HG02623 (cell line): Measurements from ENCODE around the gene EMSY.
A peak's percentile ranks its signal among the peaks of the same experiment; 100 is the strongest.
"Not testable (repeated sequence)": the region's sequence is repeated elsewhere in the genome, so short reads cannot be mapped to it uniquely, and the experiment has no call there.

Source experiments
- ATAC-seq: cut with Tn5 transposase; IDR thresholded peaks from one replicate; pipeline ENCODE4 v1.9.1; 2021; ENCODE audit warnings: moderate library complexity; ENCODE audit not compliant: unreplicated experiment

The EMSY gene, protein sequence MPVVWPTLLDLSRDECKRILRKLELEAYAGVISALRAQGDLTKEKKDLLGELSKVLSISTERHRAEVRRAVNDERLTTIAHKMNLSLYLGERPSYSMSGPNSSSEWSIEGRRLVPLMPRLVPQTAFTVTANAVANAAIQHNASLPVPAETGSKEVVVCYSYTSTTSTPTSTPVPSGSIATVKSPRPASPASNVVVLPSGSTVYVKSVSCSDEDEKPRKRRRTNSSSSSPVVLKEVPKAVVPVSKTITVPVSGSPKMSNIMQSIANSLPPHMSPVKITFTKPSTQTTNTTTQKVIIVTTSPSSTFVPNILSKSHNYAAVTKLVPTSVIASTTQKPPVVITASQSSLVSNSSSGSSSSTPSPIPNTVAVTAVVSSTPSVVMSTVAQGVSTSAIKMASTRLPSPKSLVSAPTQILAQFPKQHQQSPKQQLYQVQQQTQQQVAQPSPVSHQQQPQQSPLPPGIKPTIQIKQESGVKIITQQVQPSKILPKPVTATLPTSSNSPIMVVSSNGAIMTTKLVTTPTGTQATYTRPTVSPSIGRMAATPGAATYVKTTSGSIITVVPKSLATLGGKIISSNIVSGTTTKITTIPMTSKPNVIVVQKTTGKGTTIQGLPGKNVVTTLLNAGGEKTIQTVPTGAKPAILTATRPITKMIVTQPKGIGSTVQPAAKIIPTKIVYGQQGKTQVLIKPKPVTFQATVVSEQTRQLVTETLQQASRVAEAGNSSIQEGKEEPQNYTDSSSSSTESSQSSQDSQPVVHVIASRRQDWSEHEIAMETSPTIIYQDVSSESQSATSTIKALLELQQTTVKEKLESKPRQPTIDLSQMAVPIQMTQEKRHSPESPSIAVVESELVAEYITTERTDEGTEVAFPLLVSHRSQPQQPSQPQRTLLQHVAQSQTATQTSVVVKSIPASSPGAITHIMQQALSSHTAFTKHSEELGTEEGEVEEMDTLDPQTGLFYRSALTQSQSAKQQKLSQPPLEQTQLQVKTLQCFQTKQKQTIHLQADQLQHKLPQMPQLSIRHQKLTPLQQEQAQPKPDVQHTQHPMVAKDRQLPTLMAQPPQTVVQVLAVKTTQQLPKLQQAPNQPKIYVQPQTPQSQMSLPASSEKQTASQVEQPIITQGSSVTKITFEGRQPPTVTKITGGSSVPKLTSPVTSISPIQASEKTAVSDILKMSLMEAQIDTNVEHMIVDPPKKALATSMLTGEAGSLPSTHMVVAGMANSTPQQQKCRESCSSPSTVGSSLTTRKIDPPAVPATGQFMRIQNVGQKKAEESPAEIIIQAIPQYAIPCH (N-terminal part only)

DNA sequence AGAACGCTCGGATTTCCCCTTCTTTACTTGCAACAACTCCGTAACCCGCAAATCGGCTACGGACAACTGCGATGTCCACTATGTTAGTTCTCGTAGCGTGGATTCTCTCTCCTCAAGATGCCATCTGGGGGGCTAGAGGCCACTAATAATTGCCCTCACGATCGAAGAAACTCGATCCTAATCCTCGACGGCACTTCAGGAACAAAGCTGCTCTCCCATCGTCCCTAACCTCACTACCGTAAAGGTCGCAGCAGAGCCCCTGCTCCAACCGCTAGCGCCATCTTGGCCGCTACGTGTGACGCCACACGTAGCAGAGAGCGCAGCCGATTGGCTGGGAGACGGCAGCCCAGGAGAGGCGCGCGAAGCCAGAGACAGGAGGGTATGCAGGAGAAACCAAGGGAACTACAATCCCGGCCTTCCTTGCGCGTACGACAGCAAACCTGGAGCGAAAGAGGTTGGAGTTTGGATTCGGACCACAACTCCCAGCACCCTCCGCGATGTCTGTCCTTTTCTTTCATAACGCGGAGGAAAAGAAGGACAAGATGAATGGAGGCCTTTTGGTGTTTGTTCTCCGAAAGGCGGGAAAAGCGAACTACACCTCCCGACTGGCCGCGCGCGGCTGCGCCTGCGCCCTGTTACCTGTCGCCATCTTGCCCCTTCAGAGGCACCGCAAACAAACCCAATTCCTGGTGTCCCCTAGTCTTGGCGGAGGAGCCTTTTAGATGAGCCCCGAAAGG lies at the start of gene EMSY:
Gene EMSY, plus strand, starts transcription at position 635 of the 737 bp plus-strand sequence. CDS start 1,921 bp downstream, outside the sequence.
- ATAC-seq, result peak; percentile 94

- no peak for ATAC-seq
Observed at GRCh38 chr11:76395296-76395695, 49.5 kb upstream of the EMSY start.

DNA sequence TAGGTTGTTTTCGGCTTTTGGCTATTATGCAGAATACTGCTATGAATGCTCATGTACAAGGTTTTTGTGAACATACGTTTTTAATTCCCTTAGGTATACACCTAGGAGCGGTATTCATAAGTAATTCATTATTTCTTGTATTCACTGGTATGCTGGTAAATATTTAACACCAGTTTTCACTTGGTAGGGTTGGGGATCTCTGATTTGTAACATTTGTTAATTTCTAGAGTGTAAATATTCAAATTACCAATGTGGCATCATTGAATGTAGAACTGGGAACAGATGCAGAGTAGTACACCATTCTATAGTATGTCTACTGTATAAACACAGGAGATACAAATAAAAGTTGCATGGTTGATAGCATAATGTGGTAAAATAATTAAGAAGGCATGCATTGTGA lies 47.4 kb upstream of the EMSY start:
- no peak for ATAC-seq

DNA sequence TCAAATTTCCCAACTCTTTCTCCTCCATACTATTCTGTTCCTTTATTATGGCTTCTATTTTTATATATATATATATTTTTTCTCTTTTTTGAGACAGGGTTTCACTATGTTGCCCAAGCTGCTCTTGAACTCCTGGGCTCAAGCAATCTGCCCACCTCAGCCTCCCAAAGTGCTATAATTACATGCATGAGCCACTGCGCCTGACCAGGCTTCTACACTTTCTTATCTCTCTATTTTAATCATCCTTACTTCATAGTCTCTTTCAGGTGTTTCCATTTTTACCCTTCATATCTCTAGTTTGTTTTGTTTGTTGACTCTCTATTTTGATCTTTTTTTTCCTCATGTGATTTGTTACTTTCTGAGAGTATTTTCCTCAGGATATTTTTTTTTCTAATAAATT lies 43.9 kb upstream of the EMSY start:
- no peak for ATAC-seq

DNA sequence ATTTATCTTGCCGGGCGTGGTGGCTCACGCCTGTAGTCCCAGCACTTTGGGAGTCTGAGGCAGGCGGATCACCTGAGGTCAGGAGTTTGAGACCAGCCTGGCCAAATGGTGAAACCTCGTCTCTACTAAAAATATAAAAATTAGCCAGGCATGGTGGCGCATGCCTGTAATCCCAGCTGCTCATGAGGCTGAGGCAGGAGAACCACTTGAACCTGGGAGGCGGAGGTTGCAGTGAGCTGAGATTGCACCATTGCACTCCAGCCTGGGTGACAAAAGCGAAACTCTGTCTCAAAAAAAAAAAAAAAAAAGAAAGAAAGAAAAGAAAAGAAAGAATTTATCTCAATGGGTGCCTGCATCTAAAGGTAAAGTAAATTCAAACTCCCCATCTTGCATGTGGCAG lies 43.3 kb upstream of the EMSY start:
- ATAC-seq, result not testable (repeated sequence)

GRCh38 chr11:76406359-76406758 lies 38.5 kb upstream of the EMSY start:
- ATAC-seq, result no peak

- no peak for ATAC-seq
Observed at GRCh38 chr11:76408171-76408965, 36.5 kb upstream of the EMSY start.

GRCh38 chr11:76410851-76411357 lies 33.9 kb upstream of the EMSY start:
- ATAC-seq, result no peak

GRCh38 chr11:76415073-76415472 lies 29.7 kb upstream of the EMSY start:
- ATAC-seq, result no peak

DNA sequence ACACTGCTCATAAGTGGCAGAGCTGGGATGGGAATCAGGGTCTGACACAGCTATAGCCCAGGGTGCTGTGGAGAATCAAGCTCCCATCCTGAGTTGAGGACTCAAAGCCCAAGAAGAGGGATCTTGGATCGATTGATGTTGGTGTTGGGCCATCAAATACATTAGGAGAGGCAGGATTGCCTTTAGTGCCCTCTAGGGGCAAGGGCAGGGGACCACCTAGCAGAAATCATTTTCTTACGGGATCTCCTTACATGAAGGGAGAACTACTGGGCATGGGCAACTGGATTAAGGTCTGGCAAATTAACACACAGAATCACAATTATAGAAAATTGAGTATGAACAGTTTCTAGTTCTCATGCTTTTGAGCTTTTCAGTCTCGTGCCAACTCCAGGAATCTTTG lies 24.9 kb upstream of the EMSY start:
- no peak for ATAC-seq

DNA sequence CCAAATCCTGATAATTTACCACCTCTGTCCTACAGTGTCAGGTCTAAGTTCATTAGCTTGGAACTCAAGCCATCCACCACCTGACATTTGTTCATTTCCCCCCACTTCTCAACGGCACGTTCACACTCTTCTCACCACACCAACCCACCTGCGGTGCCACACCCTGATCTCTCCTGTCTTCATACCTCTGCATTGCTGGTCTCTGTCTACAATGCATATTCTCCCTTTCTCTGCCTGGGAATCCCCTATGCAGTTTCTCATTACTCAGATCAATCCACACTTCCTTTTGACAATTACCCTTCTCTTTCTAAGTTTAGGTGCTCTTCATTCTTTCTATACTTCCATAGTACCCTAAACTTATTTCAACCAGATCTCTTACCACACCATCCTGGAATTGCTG lies 20.4 kb upstream of the EMSY start:
- peak; percentile 63 for ATAC-seq

DNA sequence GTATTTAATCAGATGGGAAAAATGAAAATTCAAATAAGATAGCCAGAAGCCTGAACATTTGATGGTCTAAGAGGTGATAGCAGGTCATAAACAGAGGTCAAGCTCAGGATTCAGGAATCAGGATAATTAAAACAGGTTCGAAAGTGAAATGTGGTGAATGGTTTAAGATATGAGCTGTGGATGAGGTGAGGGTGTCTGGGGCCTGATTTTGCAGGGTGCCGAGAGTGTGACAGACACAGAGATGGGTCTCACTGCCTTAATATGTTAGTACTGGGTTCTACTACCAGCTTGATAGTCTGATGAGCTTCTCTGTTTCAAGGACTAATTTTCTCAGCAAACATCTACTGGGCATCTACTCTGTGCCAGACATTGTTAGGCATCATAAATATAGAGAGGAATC lies 19.9 kb upstream of the EMSY start:
- ATAC-seq, result no peak

DNA sequence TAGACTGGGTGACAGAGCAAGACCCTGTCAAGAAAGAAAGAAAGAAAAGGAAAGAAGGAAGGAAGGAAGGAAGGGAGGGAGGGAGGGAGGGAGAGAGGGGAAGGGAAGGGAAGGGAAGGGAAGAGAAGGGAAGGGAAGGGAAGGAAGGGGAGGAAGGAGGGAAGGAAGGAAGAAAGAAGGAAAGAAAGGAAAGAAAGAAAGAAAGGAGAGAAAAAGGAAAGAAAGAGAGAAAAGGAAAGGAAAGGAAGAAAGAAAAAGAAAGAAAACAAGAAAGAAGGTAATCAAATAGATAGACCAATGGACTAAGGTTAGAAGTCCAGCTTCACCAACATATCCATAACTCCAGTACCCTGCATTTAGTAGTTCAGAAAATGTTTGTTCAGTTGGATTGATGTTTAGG lies 18.2 kb upstream of the EMSY start:
- no peak for ATAC-seq

GRCh38 chr11:76436020-76436419 lies 8.8 kb upstream of the EMSY start:
- ATAC-seq, result no peak

- ATAC-seq, result no peak
Observed at GRCh38 chr11:76443268-76443980, 1.4 kb upstream of the EMSY start.

DNA sequence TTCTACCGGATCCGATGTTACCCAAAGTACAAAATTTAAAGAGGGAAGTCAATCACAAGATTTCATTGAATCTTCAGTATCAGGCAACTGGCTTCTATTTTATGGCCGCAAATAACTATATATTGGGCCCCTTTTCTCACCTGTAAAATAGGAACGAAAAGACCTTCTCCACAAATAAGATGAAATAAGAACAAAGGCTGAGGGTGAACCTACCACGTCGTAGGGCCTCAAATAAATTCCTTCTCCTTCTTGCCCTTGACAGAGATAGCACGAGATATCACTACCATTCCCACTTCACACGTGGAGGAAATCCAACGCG lies 794 bp upstream of the EMSY start:
- ATAC-seq, result no peak

DNA sequence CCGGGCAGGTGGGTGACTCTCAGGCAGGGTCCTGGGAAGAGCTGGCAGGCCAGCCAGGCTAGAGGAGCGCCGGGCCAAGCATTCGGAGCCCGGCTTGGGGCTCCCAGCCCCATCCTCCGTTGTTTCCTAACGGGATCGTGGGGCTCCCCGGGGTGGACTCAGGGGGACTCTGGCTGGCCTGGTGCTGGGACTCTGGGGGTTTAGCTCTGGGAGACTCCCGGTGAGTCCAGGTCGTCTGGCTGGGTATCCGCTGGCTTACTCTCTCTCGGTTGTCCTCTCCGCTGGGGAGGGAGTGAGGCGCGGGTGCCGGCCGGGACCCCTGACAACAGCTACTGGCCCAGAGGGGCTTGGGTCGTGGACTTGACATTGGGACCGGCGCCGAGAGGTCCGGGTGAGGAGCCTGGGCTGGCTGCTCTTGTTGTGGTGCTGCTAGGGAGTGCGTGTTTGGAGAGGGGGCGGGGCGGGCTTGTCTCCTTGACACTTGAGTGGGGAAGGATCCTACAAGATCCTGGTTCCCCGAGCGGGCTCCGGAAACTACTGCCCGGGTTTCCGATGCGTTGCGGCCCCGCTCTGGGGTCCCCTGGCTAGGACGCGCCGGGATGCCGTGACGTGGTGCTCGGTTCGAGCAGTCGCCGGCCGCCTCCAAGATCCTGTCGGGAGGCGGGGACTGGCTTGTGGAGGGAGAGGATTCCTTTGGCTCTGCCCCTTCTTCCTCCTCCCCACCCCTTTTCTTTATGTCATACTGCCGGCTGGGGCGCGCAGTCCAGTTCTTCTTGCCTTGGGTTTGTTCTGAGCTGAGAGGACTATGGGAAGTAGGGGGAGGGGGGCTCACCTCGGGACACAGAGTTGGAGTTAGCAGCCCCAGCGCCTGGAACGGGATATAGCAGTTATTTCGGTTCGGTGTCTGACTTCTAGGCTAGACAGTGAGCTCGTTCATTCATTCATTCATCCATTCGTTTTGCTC lies 585 bp downstream of the EMSY start:
- peak; percentile 15 for ATAC-seq

DNA sequence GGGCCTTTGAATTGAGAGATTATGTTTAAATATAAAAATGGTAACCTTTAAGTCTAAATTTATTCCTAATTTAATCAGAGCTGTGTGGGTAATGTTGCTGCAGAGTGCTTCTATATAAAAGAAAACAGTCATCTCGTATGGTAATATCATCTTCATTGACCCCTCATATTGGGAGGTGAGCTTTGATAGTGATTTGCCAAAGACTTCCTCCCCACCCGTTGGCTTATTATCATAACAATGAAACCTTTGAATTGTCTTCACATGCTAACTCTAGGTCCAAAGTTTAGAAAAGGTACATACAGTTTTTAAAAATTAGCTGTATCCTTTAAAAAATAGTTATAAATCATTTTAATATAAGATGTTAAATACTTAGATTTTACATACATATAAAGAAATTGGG lies 3.7 kb downstream of the EMSY start:
- ATAC-seq, result no peak
